Neural cell (in vitro differentiated cells): Measurements from ENCODE around the gene GABPA.

Experiments
- CTCF ChIP-seq: fragments of 450-650 bp; IDR thresholded peaks from 2 replicates; pipeline ENCODE4 v1.5.1; 2014; ENCODE audit warnings: antibody characterized with exemption, mild to moderate bottlenecking, moderate library complexity; ENCODE audit not compliant: poor library complexity, severe bottlenecking
- EP300 ChIP-seq: fragments of 450-650 bp; conservative IDR thresholded peaks from 2 replicates; pipeline ENCODE4 v1.6.1; 2014; ENCODE audit warnings: antibody characterized with exemption, mild to moderate bottlenecking, moderate library complexity; ENCODE audit not compliant: poor library complexity, severe bottlenecking
- POLR2AphosphoS5 ChIP-seq: IDR thresholded peaks from 2 replicates; pipeline ENCODE4 v1.6.1; 2012

GRCh38 chr21:25760061-25760460 lies 25.3 kb downstream of the GABPA start:
- TF ChIP-seq CTCF = no peak
- TF ChIP-seq EP300 = no peak
- no peak for TF ChIP-seq POLR2AphosphoS5
